Right cardiac atrium (tissue), 5 donors: ENCODE measurements around the gene SIGLEC8. TPM values are rescaled to one million over a fixed set of nuclear protein-coding genes. Genes with fewer than 3 reads are reported as not detected.

Experiments used
- ATAC-seq, 2 donors: fragments of 200-7000 bp; cut with Tn5 transposase; one replicate each; pipeline versions ENCODE4 v1.8.0 to v1.9.1; 2020; ENCODE audit warnings: moderate library complexity in 2 of 2, mild to moderate bottlenecking in 1 of 2
- DNase-seq, 3 donors: peaks; one replicate each; pipeline ENCODE4 v3.0.0-alpha.2; 2020
- H3K27ac ChIP-seq: one replicate; pipeline ENCODE4 v1.5.1; 2013; ENCODE audit warnings: mild to moderate bottlenecking, low read length, control low read depth, moderate library complexity
- H3K27me3 ChIP-seq: one replicate; pipeline ENCODE4 v1.6.1; 2013; ENCODE audit not compliant: control insufficient read depth, insufficient read depth
- H3K4me1 ChIP-seq: one replicate; pipeline ENCODE4 v1.6.1; 2013; ENCODE audit warnings: low read length; ENCODE audit not compliant: control insufficient read depth, insufficient read depth
- H3K4me3 ChIP-seq: one replicate; pipeline ENCODE4 v1.5.1; 2013; ENCODE audit warnings: low read length, control low read depth
- H3K9me3 ChIP-seq: one replicate; pipeline ENCODE4 v1.6.1; 2013; ENCODE audit warnings: low read length; ENCODE audit not compliant: control insufficient read depth
- WGBS: extraction: QIAGEN DNeasy Blood & Tissue Kit; methylation state at CpG from one replicate; pipeline ENCODE4 v1.1.7; 2013; 5-methylcytosine and 5-hydroxymethylcytosine counted together
- intact Hi-C, 4 donors: fragments of 100-400 bp; cut with DNase I; formaldehyde crosslinking; loops; one replicate each; pipeline versions ENCODE4 v1.11.0 to v1.14.0; 2022 to 2023
- polyA plus RNA-seq: library from polyadenylated mRNA; stranded (reverse); fragments of 200-250 nt; gene quantifications from one replicate; pipeline ENCODE4 v1.2.3, GENCODE V29; 2013
- total RNA-seq, 4 donors: library from RNA; stranded (reverse); fragmentation: NEBNext Ultra II Directional; extraction: Animal tissue kit (Norgen Biotek cat#: 25700); gene quantifications; one replicate each; pipeline ENCODE4 v1.2.1, GENCODE V29; 2021
- donor health status: healthy with polysubstance abuse.
- donor health status: DM: no; HTN: yes; CAD: no.
- donor health status: DM: no; HTN: no; CAD: no.
- donor health status: DM: no; HTN: yes; CAD: no; lungs with severe emphysema.
- donor health status: DM: yes; HTN: yes; CAD: no.

The SIGLEC8 gene
- total and polyA plus RNA-seq, 5 donors: not detected

DNA sequence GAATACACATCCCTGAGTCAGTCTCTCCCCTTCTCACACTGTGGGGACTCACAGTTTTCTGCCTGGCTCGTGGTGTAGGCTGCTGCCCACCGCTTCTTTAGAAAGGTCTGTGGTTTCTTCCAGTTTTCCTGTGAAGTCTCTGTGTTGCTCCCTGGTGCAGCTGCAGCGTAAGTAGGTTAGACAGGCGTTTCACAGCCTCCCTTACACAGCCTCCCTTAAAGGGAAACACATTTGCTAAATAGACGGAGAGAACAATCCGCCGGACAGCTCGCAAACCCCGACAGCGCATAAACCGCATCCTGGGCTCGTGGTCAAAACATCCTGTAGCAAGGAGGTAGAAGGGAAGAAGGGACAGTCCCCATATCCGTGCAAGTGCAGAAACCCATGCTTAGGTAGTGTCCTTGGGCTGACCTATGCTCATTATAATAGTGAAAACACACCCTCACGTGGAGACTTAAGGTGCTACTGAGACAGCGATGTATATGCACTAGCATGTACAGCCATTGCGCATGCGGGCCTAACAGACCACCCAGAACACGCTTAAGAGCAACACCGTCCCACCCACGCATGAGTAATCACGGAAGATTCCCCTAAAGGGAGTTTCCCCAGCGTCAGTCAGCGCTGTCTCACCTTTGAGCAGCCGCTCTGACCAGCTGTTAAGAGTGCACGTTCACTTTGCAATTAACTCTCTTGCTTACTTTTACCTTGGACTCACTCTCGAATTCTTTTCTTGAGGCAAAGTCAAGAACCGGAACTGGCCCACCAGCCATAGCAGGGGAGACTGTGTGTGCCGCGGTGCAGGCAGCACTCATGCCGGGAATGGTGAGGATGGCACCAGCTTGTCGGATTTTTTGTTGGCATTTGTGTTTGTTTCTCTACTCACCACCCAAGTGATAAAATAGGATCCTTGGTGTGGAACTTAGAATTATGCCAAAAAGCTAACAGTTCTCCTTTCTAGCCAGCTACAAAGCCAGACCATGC is 16.6 kb downstream of the SIGLEC8 start:
- intact Hi-C loops: no loop called here
- H3K4me3 ChIP-seq: no peak overlapping the region
- no peaks in the 10 kb centered on the region for H3K9me3 ChIP-seq
- 65% methylated on average over 31 of the region's 31 CpGs for WGBS
- H3K27me3 ChIP-seq: no peaks in the 10 kb centered on the region
- ATAC-seq (peak in 1 of 2 donors; percentile 32), DNase-seq (no peak)
- H3K4me1 ChIP-seq: no peaks in the 10 kb centered on the region
- no peak overlapping the region for H3K27ac ChIP-seq

GRCh38 chr19:51440846-51441409 is 17.3 kb downstream of the SIGLEC8 start:
- no peaks in the 10 kb centered on the region for H3K27me3 ChIP-seq
- H3K27ac ChIP-seq: no peak overlapping the region
- ATAC-seq (no peak), DNase-seq (no peak)
- 33% methylated on average over 11 of the region's 11 CpGs for WGBS
- intact Hi-C loops: no loop called here
- no peaks in the 10 kb centered on the region for H3K9me3 ChIP-seq
- H3K4me3 ChIP-seq: no peak overlapping the region
- no peaks in the 10 kb centered on the region for H3K4me1 ChIP-seq

DNA sequence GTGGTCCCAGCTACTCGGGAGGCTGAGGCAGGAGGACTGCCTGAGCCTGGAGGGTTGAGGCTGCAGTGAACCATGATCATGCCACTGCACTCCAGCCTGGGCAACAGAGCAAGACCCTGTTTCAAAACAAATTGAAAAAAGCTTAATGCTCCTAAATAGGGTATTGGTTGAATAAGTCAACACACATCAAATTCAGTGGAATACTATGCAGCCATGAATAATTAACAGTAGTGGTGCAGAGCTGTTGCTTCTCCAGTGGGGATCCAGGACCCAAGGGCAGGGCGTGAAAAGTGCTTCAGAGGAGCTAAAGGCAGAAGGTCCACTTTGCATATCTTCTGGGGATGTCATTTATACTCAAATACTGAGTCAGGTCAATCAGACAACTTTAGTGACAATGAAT is 18.2 kb downstream of the SIGLEC8 start:
- Histone ChIP-seq H3K27ac (no peak overlapping the region), H3K4me1 (no peaks in the 10 kb centered on the region), H3K27me3 (no peaks in the 10 kb centered on the region), H3K9me3 (no peaks in the 10 kb centered on the region), H3K4me3 (no peak overlapping the region)
- no peak for ATAC-seq
- 67% methylated on average over 2 of the region's 2 CpGs for WGBS
- DNase-seq: no peak
- intact Hi-C loops: no loop called here

GRCh38 chr19:51439021-51439465 is 19.2 kb downstream of the SIGLEC8 start:
- H3K9me3 ChIP-seq: no peaks in the 10 kb centered on the region
- no peak overlapping the region for H3K27ac ChIP-seq
- no peak overlapping the region for H3K4me3 ChIP-seq
- ATAC-seq (no peak), DNase-seq (no peak)
- no peaks in the 10 kb centered on the region for H3K4me1 ChIP-seq
- intact Hi-C loops: no loop called here
- 54% methylated on average over 5 of the region's 5 CpGs for WGBS
- no peaks in the 10 kb centered on the region for H3K27me3 ChIP-seq

DNA sequence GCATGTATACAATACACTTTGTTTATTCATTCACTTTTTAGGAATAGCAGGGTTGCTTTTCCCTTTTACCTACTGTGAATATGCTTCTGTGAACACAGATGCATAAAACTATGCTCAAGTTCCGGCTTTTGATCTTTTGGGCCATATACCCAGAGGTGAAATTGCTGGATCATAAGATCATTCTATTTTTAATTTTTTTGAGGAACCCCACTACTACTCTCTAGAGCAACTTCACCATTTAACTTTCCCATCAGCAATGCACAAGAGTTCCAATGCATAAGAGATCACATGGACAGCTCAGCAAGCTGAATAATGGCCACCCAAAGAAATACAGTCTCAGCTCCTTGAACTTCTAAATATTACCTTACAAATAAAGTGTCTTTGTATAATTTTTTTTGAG is 23.8 kb downstream of the SIGLEC8 start:
- no peak for DNase-seq
- no peaks in the 10 kb centered on the region for H3K27me3 ChIP-seq

DNA sequence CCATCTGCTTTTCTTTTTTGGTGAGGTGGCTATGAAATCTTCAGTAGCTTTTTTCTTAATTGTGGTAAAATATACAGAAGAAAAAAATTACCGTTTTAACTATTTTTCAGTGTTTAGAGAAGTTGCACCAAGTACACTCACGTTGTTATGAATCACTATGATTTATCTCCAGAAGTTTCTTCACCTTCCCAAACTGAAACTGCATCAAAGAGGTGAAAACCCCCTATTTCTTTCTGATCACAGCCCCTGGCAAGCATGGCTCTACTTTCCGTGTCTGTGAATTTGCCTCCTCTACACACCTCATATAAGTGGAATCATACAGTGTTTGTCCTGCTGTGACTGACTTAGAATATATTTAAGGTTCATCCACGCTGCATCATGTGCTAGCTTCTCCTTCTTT is 25.2 kb downstream of the SIGLEC8 start:
- ATAC-seq: no peak
- no peak for DNase-seq
- Histone ChIP-seq H3K4me1 (no peaks in the 10 kb centered on the region), H3K27ac (no peak overlapping the region), H3K9me3 (no peaks in the 10 kb centered on the region), H3K27me3 (no peaks in the 10 kb centered on the region), H3K4me3 (no peak overlapping the region)
- intact Hi-C loops: no loop called here
- 53% methylated on average over 4 of the region's 4 CpGs for WGBS

More for the DNA sequence above, 23.8 kb downstream of the SIGLEC8 start:
- Histone ChIP-seq H3K4me3 (no peak overlapping the region), H3K4me1 (no peaks in the 10 kb centered on the region), H3K27ac (no peak overlapping the region), H3K9me3 (no peaks in the 10 kb centered on the region)
- ATAC-seq: no peak
- WGBS: 69% methylated on average over 1 of the region's 1 CpG
- intact Hi-C loops: no loop called here

GRCh38 chr19:51431124-51431523 is 27.1 kb downstream of the SIGLEC8 start:
- WGBS: 42% methylated on average over 3 of the region's 3 CpGs
- Histone ChIP-seq H3K27ac (peak overlapping the region; percentile 15), H3K4me3 (no peak overlapping the region), H3K4me1 (no peaks in the 10 kb centered on the region), H3K27me3 (no peaks in the 10 kb centered on the region), H3K9me3 (no peaks in the 10 kb centered on the region)
- DNase-seq (no peak), ATAC-seq (no peak)
- intact Hi-C loops: no loop called here

DNA sequence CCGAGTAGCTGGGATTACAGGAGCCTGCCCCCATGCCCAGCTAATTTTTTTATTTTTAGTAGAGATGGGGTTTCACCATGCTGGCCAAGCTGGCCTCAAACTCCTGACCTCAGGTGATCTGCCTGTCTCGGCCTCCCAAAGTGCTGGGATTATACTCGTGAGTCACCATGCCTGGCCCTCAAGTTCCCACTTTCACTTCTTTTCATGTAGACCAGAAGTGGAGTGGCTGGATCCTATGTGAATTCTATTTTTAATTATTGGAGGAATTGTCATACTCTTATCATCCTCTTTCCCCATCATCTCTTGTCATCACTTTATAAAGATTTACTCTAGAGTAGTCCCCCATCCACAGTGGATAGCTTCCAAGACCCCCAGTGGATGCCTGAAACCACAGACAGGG is 28.0 kb downstream of the SIGLEC8 start:
- DNase-seq: no peak
- no peaks in the 10 kb centered on the region for H3K9me3 ChIP-seq
- intact Hi-C loops: no loop called here
- H3K27ac ChIP-seq: no peak overlapping the region
- no peak overlapping the region for H3K4me3 ChIP-seq
- no peak for ATAC-seq
- WGBS: 51% methylated on average over 3 of the region's 3 CpGs
- no peaks in the 10 kb centered on the region for H3K27me3 ChIP-seq
- no peaks in the 10 kb centered on the region for H3K4me1 ChIP-seq

- intact Hi-C loops: no loop called here
- Histone ChIP-seq H3K27me3 (no peaks in the 10 kb centered on the region), H3K9me3 (no peaks in the 10 kb centered on the region), H3K4me1 (no peaks in the 10 kb centered on the region), H3K4me3 (no peak overlapping the region), H3K27ac (no peak overlapping the region)
- ATAC-seq (peak in 1 of 2 donors; percentile 59), DNase-seq (peak in 2 of 3 donors; percentile 46 to 66)
- WGBS: 67% methylated on average over 3 of the region's 3 CpGs
Observed at GRCh38 chr19:51427201-51427600, 31.1 kb downstream of the SIGLEC8 start.

- Histone ChIP-seq H3K27me3 (no peaks in the 10 kb centered on the region), H3K4me3 (no peak overlapping the region), H3K4me1 (no peaks in the 10 kb centered on the region), H3K27ac (no peak overlapping the region), H3K9me3 (no peaks in the 10 kb centered on the region)
- intact Hi-C loops: no loop called here
- ATAC-seq (peak; percentile 66 to 87), DNase-seq (peak; percentile 83 to 94 (median 94))
- WGBS: 8% methylated on average over 19 of the region's 19 CpGs
Observed at GRCh38 chr19:51422053-51422448, 36.2 kb downstream of the SIGLEC8 start.

- H3K4me1 ChIP-seq: no peaks in the 10 kb centered on the region
- no peaks in the 10 kb centered on the region for H3K27me3 ChIP-seq
- ATAC-seq: no peak
- no peak for DNase-seq
- no peak overlapping the region for H3K27ac ChIP-seq
- WGBS: 9% methylated on average over 39 of the region's 39 CpGs
- no peak overlapping the region for H3K4me3 ChIP-seq
- H3K9me3 ChIP-seq: no peaks in the 10 kb centered on the region
- intact Hi-C loops: no loop called here
Observed at GRCh38 chr19:51421229-51422052, 36.8 kb downstream of the SIGLEC8 start.
